Activated CD8-positive, alpha-beta memory T cell treated with anti-CD3 and anti-CD28 coated beads, Interleukin-2, amount 50 U/mL, for 4 hours (primary cell): ENCODE data around the gene ABCA7.
A peak's percentile ranks its signal among the peaks of the same experiment; 100 is the strongest.
"Not testable (repeated sequence)": the region's sequence is repeated elsewhere in the genome, so short reads cannot be mapped to it uniquely, and the experiment has no call there.

Experiments used
- DNase-seq: peaks from one replicate; pipeline ENCODE4 v3.0.0-alpha.2; 2020

ABCA7 gene

GRCh38 chr19:1017115-1017905 is 22.6 kb upstream of the ABCA7 start:
- no peak for DNase-seq

GRCh38 chr19:1017906-1018305 is 22.0 kb upstream of the ABCA7 start:
- DNase-seq, result no peak

- no peak for DNase-seq
These were observed 21.5 kb upstream of the ABCA7 start for GRCh38 chr19:1018393-1018792.

GRCh38 chr19:1018932-1019615 is 20.8 kb upstream of the ABCA7 start:
- DNase-seq, result no peak

- DNase-seq, result no peak
These were observed 20.3 kb upstream of the ABCA7 start for GRCh38 chr19:1019616-1019961.

GRCh38 chr19:1019980-1020867 is 19.7 kb upstream of the ABCA7 start:
- DNase-seq, result peak; percentile 54

GRCh38 chr19:1020868-1021425 is 19.0 kb upstream of the ABCA7 start, which contains the start of gene TMEM259:
TMEM259 (minus strand) TSS chr19:1021123; CDS start chr19:1020996, 127 bp downstream.
- DNase-seq, result peak; percentile 97

- not testable (repeated sequence) for DNase-seq
These were observed 16.1 kb upstream of the ABCA7 start for GRCh38 chr19:1023883-1024188.

GRCh38 chr19:1025080-1025479 is 14.8 kb upstream of the ABCA7 start:
- DNase-seq, result not testable (repeated sequence)

- DNase-seq, result peak; percentile 62
These were observed 13.7 kb upstream of the ABCA7 start, which contains the start of gene CNN2 for GRCh38 chr19:1025960-1026782. CNN2 (plus strand) TSS chr19:1026608; CDS start chr19:1026662, 54 bp downstream.

- no peak for DNase-seq
These were observed 12.9 kb upstream of the ABCA7 start for GRCh38 chr19:1026783-1027649.

GRCh38 chr19:1027650-1028061 is 12.3 kb upstream of the ABCA7 start:
- DNase-seq, result no peak

- DNase-seq, result peak; percentile 49
These were observed 11.6 kb upstream of the ABCA7 start for GRCh38 chr19:1028062-1028926.

GRCh38 chr19:1032264-1032867 is 7.5 kb upstream of the ABCA7 start:
- no peak for DNase-seq

- peak; percentile 35 for DNase-seq
These were observed 3.8 kb upstream of the ABCA7 start for GRCh38 chr19:1035998-1036621.

- DNase-seq, result peak; percentile 16
These were observed 2.3 kb upstream of the ABCA7 start for GRCh38 chr19:1037621-1038064.

- peak; percentile 15 for DNase-seq
These were observed 795 bp upstream of the ABCA7 start for GRCh38 chr19:1038978-1039645.
